HG02763 (cell line): Measurements from ENCODE around the gene RASL11B.

ENCODE experiments used
- ATAC-seq: cut with Tn5 transposase; IDR thresholded peaks from one replicate; pipeline ENCODE4 v1.9.1; 2021; ENCODE audit warnings: mild to moderate bottlenecking, moderate library complexity; ENCODE audit not compliant: unreplicated experiment

RASL11B gene

DNA sequence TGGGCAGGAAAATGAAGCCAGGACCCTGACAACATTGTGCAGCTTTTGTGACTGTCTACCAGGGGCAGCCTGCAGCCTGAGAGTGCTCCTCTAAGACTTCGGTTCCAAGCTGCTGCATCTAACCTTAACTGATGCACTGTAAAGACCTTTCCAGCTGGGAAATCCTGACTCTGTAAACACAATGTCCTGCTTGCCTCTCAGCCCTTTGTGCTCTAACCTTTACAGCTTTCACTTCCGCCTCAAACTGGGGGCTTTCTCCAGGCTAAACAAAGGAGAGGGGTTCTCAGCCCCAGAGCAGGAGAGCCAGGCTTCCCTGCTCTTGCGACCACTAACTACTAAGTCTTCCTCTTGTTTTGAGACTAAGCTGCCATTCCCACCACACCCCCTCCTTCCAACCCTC lies 19.3 kb upstream of the RASL11B start:
- ATAC-seq: no peak

DNA sequence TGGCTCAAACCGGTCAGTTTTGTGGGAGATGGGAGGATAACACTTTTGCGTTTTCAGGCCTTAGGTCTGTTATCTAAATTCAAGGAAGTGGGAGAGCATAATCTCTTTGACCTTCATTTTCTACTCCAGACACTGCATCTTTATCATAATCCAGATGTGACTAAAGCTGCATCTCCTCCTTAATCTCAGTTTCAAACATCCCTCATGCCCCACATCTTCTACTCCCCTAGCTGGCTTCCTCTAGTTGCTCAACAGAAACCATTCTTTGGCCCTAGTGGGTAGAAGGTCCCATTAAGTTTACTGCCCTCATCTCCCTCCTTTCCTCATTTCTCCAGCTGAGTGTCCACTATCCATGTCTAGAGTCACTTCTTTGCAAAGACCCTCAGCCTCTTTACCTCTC lies 18.8 kb upstream of the RASL11B start:
- no peak for ATAC-seq

DNA sequence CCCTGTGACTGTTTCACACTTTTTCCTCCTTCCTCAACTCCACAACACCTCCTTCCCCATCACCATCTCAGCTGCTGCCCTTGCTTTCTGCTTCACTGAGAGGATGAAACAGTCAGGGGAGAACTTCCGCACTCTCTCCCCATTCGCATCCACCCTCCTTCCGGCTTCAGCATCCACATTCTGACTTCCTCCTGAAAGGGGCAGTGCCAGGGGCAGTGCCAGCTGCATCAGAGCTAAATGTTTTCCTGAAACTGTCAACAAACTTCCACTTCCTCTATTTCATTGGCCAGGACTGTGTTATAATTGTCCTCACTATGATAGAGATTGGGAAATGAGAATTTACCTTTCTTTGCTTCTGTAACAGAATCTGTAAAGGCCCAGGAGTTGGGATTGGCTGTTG lies 18.2 kb upstream of the RASL11B start:
- no peak for ATAC-seq

GRCh38 chr4:52844596-52844995 lies 17.5 kb upstream of the RASL11B start:
- ATAC-seq: no peak

GRCh38 chr4:52846502-52846901 lies 15.6 kb upstream of the RASL11B start:
- no peak for ATAC-seq

GRCh38 chr4:52848254-52848653 lies 13.9 kb upstream of the RASL11B start:
- ATAC-seq: no peak

DNA sequence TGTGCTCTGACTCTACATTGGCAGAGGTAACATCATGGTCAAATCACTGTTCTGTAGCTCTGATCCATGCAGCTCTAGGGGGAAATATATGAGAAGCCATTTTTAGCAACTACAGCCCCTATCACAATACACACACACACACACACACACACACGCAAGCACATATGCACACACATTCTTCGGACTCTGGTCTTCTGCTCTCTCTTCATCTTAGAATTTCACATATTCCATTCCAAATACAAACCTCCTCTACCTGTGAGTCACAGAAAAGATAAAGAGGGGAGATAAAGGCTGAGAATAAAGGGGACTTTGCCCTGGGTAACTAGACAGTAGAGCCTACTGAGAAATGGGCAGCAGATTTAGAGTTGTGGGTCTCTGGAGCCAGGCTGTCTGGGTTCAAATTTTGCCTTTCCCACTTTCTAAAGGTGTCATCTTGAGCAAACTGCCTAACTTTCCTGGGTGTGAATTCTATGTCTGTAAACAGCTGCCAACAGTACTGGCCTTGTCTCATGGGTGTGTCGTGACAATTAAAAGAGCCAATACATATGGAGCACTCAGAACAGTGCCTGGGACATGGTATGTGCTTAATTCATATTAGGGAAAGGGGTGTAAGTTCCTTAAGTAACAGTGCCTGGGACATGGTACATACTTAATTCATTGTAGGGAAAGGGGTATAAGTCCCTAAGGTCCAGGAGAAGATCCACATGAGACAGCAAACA lies 11.6 kb upstream of the RASL11B start:
- ATAC-seq: no peak

DNA sequence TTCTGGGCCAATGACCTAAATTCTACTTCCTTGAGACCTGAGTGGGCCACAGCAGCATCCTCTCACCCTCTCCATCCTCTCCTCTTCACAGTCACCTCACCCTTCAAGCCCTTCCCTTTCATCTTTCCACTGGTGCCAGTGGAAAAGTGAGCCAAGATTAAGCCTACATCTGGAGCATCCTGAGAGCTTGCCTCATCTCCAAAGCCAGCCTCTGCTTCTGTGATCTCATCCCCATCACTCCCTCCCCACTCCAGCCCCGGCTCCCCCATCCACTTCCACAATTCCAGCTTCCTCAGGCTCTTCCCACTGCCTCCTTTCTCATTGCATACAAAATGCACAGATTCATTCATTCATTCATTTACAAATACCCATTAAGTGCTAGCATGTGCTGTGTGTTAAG lies 10.1 kb upstream of the RASL11B start:
- ATAC-seq: no peak

GRCh38 chr4:52852711-52853110 lies 9.4 kb upstream of the RASL11B start:
- no peak for ATAC-seq

- ATAC-seq: no peak
These were observed 8.8 kb upstream of the RASL11B start for GRCh38 chr4:52853351-52853750.

GRCh38 chr4:52856801-52857200 lies 5.3 kb upstream of the RASL11B start:
- no peak for ATAC-seq

GRCh38 chr4:52860361-52860760 lies 1.8 kb upstream of the RASL11B start:
- no peak for ATAC-seq

GRCh38 chr4:52861171-52861823 lies 820 bp upstream of the RASL11B start:
- ATAC-seq: no peak

DNA sequence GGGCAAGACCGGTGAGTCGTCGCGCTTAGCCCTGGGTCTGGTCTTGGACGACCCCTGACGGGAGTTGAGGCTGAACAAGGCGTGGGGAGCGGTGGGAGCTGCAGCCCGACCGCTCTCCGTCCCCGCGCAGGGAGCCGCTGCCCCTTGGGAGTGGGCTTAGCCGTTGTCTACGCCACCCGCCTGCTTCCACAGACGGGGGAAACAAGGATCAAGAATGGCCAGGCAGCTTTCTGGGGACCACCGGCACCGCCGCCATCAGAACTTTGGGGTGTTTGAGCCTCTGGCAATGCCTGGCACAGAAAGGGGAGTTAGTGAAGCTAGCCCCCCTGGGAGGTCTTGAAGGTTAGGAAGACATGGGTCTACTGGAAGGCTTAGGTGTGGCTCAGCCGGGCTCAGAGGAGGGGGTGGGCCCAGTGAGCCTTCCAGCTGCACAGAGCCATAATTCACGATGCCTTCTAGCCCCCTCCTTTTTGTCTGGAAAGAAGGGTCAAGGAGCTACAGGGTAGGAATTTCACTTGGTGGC lies 583 bp downstream of the RASL11B start:
- ATAC-seq: no peak

DNA sequence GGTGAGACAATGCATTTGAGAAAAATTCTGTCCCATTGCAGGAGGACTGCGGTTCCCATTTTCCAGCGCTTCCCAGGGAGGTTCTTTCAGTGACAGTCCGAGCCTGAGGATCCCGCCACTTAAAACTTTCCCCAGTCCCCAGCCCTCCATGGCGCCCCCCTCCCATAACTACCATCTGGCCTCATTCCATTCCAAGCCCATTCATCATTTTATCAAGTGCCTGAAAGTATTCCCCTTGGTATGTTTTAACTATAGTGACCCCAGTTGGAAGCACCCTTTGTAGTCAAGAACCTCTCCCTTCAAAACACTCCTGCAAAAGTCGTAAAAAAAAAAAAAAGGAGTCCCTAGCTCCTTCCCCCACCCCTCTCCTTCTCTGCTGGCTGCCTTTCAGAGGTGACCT lies 1.2 kb downstream of the RASL11B start:
- no peak for ATAC-seq

DNA sequence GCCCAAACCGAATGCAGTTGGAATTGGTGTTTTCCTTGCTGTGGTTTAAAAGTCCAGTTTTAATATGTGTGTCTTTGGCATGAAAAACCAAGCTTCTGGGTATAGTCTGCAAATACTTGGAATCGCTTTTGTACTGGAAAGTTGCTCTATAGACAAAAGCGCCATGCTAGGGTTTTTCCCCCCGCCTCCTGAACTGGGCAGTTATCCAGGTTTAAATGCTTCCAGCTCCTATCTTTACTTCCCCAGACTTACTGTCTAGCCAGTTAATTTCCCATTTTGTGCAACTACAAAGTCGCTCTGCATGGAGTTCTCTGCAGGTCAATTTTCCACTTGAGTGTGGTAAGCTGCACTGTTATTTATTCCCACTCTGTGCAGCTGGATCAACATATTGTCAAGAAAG lies 2.7 kb downstream of the RASL11B start:
- ATAC-seq: no peak

GRCh38 chr4:52865300-52865699 lies 3.2 kb downstream of the RASL11B start:
- ATAC-seq: no peak

- no peak for ATAC-seq
These were observed 4.6 kb downstream of the RASL11B start for GRCh38 chr4:52866734-52867133.

- ATAC-seq: no peak
These were observed 5.0 kb downstream of the RASL11B start for GRCh38 chr4:52867163-52867562.

DNA sequence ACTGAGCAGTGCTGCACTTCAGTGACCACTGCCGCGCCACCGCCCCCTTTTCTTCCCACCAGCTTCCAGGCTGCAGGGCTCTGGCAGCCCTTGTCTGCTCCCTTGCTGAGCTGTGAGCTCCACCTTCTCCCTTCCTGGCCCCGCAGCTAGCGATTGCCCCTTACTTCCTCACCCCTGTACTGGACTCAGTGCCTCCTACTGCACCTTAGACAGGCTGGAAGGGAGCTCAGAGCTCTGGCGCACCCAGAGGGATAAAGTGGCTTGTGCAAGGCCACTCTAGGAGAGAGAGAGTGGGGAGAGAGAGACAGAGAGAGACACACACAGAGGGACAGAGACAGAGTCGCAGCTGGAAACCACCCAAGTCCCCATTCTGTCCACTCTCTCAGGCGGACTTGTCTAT lies 6.0 kb downstream of the RASL11B start:
- ATAC-seq: no peak

DNA sequence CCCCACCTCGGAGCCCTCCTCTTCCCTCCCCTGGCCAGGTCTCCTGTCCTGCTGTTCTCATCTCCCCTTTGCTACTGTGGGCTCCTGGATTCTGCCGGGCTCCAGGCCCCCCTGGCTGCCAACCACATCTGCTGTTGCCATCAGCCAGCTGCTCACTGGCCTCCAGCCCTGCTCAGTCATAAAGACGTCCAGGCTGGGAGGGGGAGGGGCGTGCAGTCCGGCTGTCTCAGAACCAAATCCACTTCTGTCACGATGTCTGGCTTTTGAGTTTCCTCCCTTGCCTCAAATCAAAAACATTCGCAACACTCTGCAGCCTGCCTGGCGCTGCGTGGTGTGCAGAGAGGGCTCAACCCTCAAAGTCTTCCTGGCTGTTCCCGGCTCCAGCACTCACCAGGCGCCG lies 7.1 kb downstream of the RASL11B start:
- ATAC-seq: no peak

- no peak for ATAC-seq
These were observed 7.5 kb downstream of the RASL11B start for GRCh38 chr4:52869656-52870055.

GRCh38 chr4:52870225-52870624 lies 8.1 kb downstream of the RASL11B start:
- no peak for ATAC-seq
